IPS-20b (cell line): ENCODE measurements around the gene C1D.

Source experiments
- H3K27ac ChIP-seq: one replicate; pipeline ENCODE4 v1.5.1; 2013; ENCODE audit warnings: low read length
- H3K27me3 ChIP-seq: 2 replicates; pipeline ENCODE4 v1.6.1; 2013; ENCODE audit warnings: mild to moderate bottlenecking, low read length, inconsistent platforms; ENCODE audit not compliant: insufficient read depth
- H3K36me3 ChIP-seq: 2 replicates; pipeline ENCODE4 v1.6.1; 2013; ENCODE audit warnings: low read depth, mild to moderate bottlenecking, inconsistent platforms, low read length, moderate library complexity; ENCODE audit not compliant: insufficient read depth
- H3K4me1 ChIP-seq: 2 replicates; pipeline ENCODE4 v1.6.1; 2013; ENCODE audit warnings: mild to moderate bottlenecking, control low read depth, inconsistent platforms, low read length, moderate library complexity; ENCODE audit not compliant: insufficient read depth
- H3K4me3 ChIP-seq: 2 replicates; pipeline ENCODE4 v1.5.1; 2013; ENCODE audit warnings: mild to moderate bottlenecking, low read length, inconsistent platforms
- H3K9ac ChIP-seq: 2 replicates; pipeline ENCODE4 v1.6.1; 2013; ENCODE audit warnings: low read depth, mild to moderate bottlenecking, inconsistent platforms, low read length, moderate library complexity
- H3K9me3 ChIP-seq: 2 replicates; pipeline ENCODE4 v1.6.1; 2013; ENCODE audit warnings: mild to moderate bottlenecking, low read depth, low read length, inconsistent platforms; ENCODE audit not compliant: insufficient read depth

Gene C1D

GRCh38 chr2:68031542-68032160 is 31.2 kb downstream of the C1D start:
- no peaks in the 10 kb centered on the region for H3K9me3 ChIP-seq
- no peaks in the 10 kb centered on the region for H3K36me3 ChIP-seq
- H3K27ac ChIP-seq = no peak overlapping the region
- H3K4me3 ChIP-seq = no peak overlapping the region
- no peaks in the 10 kb centered on the region for H3K27me3 ChIP-seq
- no peak overlapping the region for H3K9ac ChIP-seq
- H3K4me1 ChIP-seq = no peaks in the 10 kb centered on the region

- H3K9me3 ChIP-seq = no peaks in the 10 kb centered on the region
- H3K27ac ChIP-seq = no peak overlapping the region
- H3K4me1 ChIP-seq = no peaks in the 10 kb centered on the region
- no peak overlapping the region for H3K4me3 ChIP-seq
- no peak overlapping the region for H3K9ac ChIP-seq
- no peaks in the 10 kb centered on the region for H3K27me3 ChIP-seq
- H3K36me3 ChIP-seq = no peaks in the 10 kb centered on the region
These were observed 31.8 kb downstream of the C1D start for GRCh38 chr2:68031043-68031442.

GRCh38 chr2:68030529-68030928 is 32.3 kb downstream of the C1D start:
- H3K4me1 ChIP-seq = no peaks in the 10 kb centered on the region
- no peak overlapping the region for H3K4me3 ChIP-seq
- H3K27ac ChIP-seq = no peak overlapping the region
- no peaks in the 10 kb centered on the region for H3K36me3 ChIP-seq
- H3K9me3 ChIP-seq = no peaks in the 10 kb centered on the region
- no peak overlapping the region for H3K9ac ChIP-seq
- no peaks in the 10 kb centered on the region for H3K27me3 ChIP-seq

GRCh38 chr2:68027959-68028358 is 34.8 kb downstream of the C1D start:
- no peak overlapping the region for H3K9ac ChIP-seq
- H3K27ac ChIP-seq = no peak overlapping the region
- H3K36me3 ChIP-seq = no peaks in the 10 kb centered on the region

GRCh38 chr2:68024450-68024849 is 38.4 kb downstream of the C1D start:
- Histone ChIP-seq H3K27ac (no peak overlapping the region), H3K4me3 (no peak overlapping the region), H3K9me3 (no peaks in the 10 kb centered on the region), H3K9ac (no peak overlapping the region), H3K27me3 (no peaks in the 10 kb centered on the region), H3K4me1 (no peaks in the 10 kb centered on the region), H3K36me3 (no peaks in the 10 kb centered on the region)

More at GRCh38 chr2:68027959-68028358, 34.8 kb downstream of the C1D start:
- H3K4me3 ChIP-seq = no peak overlapping the region
- H3K9me3 ChIP-seq = no peaks in the 10 kb centered on the region
- no peaks in the 10 kb centered on the region for H3K4me1 ChIP-seq
- no peaks in the 10 kb centered on the region for H3K27me3 ChIP-seq

- Histone ChIP-seq H3K4me1 (no peaks in the 10 kb centered on the region), H3K27ac (no peak overlapping the region), H3K36me3 (no peaks in the 10 kb centered on the region), H3K27me3 (no peaks in the 10 kb centered on the region), H3K9me3 (no peaks in the 10 kb centered on the region), H3K9ac (no peak overlapping the region), H3K4me3 (no peak overlapping the region)
These were observed 38.9 kb downstream of the C1D start for GRCh38 chr2:68023904-68024303.

GRCh38 chr2:68018727-68019126 is 44.1 kb downstream of the C1D start:
- no peaks in the 10 kb centered on the region for H3K36me3 ChIP-seq
- no peaks in the 10 kb centered on the region for H3K9me3 ChIP-seq
- H3K4me1 ChIP-seq = no peaks in the 10 kb centered on the region
- H3K9ac ChIP-seq = no peak overlapping the region
- no peak overlapping the region for H3K27ac ChIP-seq
- no peaks in the 10 kb centered on the region for H3K27me3 ChIP-seq
- no peak overlapping the region for H3K4me3 ChIP-seq

GRCh38 chr2:68009526-68009925 is 53.3 kb downstream of the C1D start:
- H3K36me3 ChIP-seq = no peaks in the 10 kb centered on the region
- no peak overlapping the region for H3K9ac ChIP-seq
- H3K27me3 ChIP-seq = no peaks in the 10 kb centered on the region
- no peak overlapping the region for H3K4me3 ChIP-seq
- H3K9me3 ChIP-seq = no peaks in the 10 kb centered on the region
- no peak overlapping the region for H3K27ac ChIP-seq
- no peaks in the 10 kb centered on the region for H3K4me1 ChIP-seq

GRCh38 chr2:68000170-68000825 is 62.5 kb downstream of the C1D start:
- Histone ChIP-seq H3K9me3 (no peaks in the 10 kb centered on the region), H3K4me1 (no peaks in the 10 kb centered on the region), H3K9ac (no peak overlapping the region), H3K36me3 (no peaks in the 10 kb centered on the region), H3K27ac (no peak overlapping the region), H3K4me3 (no peak overlapping the region), H3K27me3 (no peaks in the 10 kb centered on the region)

GRCh38 chr2:67999332-67999731 is 63.5 kb downstream of the C1D start:
- Histone ChIP-seq H3K27me3 (no peaks in the 10 kb centered on the region), H3K27ac (no peak overlapping the region), H3K4me1 (no peaks in the 10 kb centered on the region)

GRCh38 chr2:67997903-67998302 is 64.9 kb downstream of the C1D start:
- Histone ChIP-seq H3K9ac (no peak overlapping the region), H3K4me3 (no peak overlapping the region), H3K4me1 (no peaks in the 10 kb centered on the region), H3K36me3 (no peaks in the 10 kb centered on the region), H3K9me3 (no peaks in the 10 kb centered on the region), H3K27me3 (no peaks in the 10 kb centered on the region), H3K27ac (no peak overlapping the region)

More at GRCh38 chr2:67999332-67999731, 63.5 kb downstream of the C1D start:
- Histone ChIP-seq H3K9me3 (no peaks in the 10 kb centered on the region), H3K4me3 (no peak overlapping the region), H3K36me3 (no peaks in the 10 kb centered on the region), H3K9ac (no peak overlapping the region)

- Histone ChIP-seq H3K27ac (no peak overlapping the region), H3K36me3 (no peaks in the 10 kb centered on the region), H3K4me1 (no peaks in the 10 kb centered on the region), H3K4me3 (no peak overlapping the region), H3K9me3 (no peaks in the 10 kb centered on the region), H3K9ac (no peak overlapping the region), H3K27me3 (no peaks in the 10 kb centered on the region)
These were observed 65.3 kb downstream of the C1D start for GRCh38 chr2:67997528-67997900.
